K562 (cell line): ENCODE data around the gene SNCG. TPM values are rescaled to one million over a fixed set of nuclear protein-coding genes. Genes with fewer than 3 reads are reported as not detected.

Source experiments
- ATAC-seq: fragments of 200-7000 bp; cut with Tn5 transposase; 3 replicates; pipeline ENCODE4 v1.9.1; 2020; ENCODE audit warnings: moderate library complexity
- BruUV-seq: library from RNA; stranded (reverse); fragments of 400-500 nt; replicated peaks from 2 replicates; lab custom pipeline; 2021; lab: Mats Ljungman, UMichigan
- CTCF ChIA-PET: fragments of 300-600 bp; formaldehyde crosslinking; extraction: SDS; loops from one replicate; lab custom pipeline; 2021; ENCODE audit warnings: low intra/inter-chr PET ratio; lab: Yijun Ruan, JAX
- POLR2A ChIA-PET: fragments of 300-600, 350-650 bp; sonication (Branson Sonifier 250); formaldehyde crosslinking; extraction: SDS; loops from one replicate; lab custom pipeline; 2021; ENCODE audit warnings: antibody characterized with exemption, inconsistent platforms; lab: Yijun Ruan, JAX
- DNase-seq, 4 experiments: peaks; one replicate each; pipeline versions ENCODE4 v3.0.0 to v3.0.0-alpha.2; 2011 to 2018; ENCODE audit warnings: low spot score in 3 of 4, mixed read lengths in 3 of 4; ENCODE audit errors: extremely low read depth in 1 of 4
- FAIRE-seq: peaks from 2 replicates; lab custom pipeline; 2011; peaks lifted over from hg19 to GRCh38; lab: Jason Lieb, UNC
- H2AFZ ChIP-seq: 2 replicates; pipeline ENCODE4 v1.6.0; 2011; ENCODE audit warnings: low read depth, low read length, control low read depth, inconsistent platforms
- H3K27ac ChIP-seq: fragments of 200-600 bp; 3 replicates; pipeline ENCODE4 v1.8.0; 2011; ENCODE audit warnings: low read depth, mild to moderate bottlenecking, control low read depth, inconsistent platforms, low read length, moderate library complexity, mixed read lengths; ENCODE audit errors: extremely low read depth
- H3K27me3 ChIP-seq, 2 experiments: fragments of 300-600 bp in 1 of 2; 2 replicates in 1 of 2; 3 replicates in 1 of 2; pipeline versions ENCODE4 v1.6.0 to v1.8.0; 2011; ENCODE audit warnings: inconsistent platforms in 2 of 2, low read length in 2 of 2, mild to moderate bottlenecking in 1 of 2, mixed read lengths in 1 of 2, moderate library complexity in 1 of 2; ENCODE audit not compliant: control insufficient read depth in 2 of 2, insufficient read depth in 2 of 2
- H3K36me3 ChIP-seq: fragments of 300-600 bp; 3 replicates; pipeline ENCODE4 v1.8.0; 2011; ENCODE audit warnings: mild to moderate bottlenecking, low read length, inconsistent platforms; ENCODE audit not compliant: control insufficient read depth, insufficient read depth
- H3K4me1 ChIP-seq, 2 experiments: fragments of 200-600 bp in 1 of 2; replicated peaks in 1 of 2; 2 replicates in 1 of 2; 3 replicates in 1 of 2; pipeline versions ENCODE4 v1.5.1 to v1.8.0; 2011; ENCODE audit warnings: inconsistent platforms in 2 of 2, low read length in 2 of 2, mild to moderate bottlenecking in 1 of 2, mixed read lengths in 1 of 2, moderate library complexity in 1 of 2; ENCODE audit not compliant: control insufficient read depth in 2 of 2, insufficient read depth in 2 of 2
- H3K4me2 ChIP-seq: 2 replicates; pipeline ENCODE4 v1.6.1; 2011; ENCODE audit warnings: low read length, control low read depth, inconsistent platforms, mixed read lengths; ENCODE audit not compliant: insufficient read depth
- H3K4me3 ChIP-seq: fragments of 200-600 bp; sonication (generic), shearing (Covaris generic); 2 replicates; pipeline ENCODE4 v1.5.1; 2016; ENCODE audit warnings: control low read depth, inconsistent platforms
- H3K79me2 ChIP-seq: fragments of 200-600 bp; 3 replicates; pipeline ENCODE4 v1.8.0; 2011; ENCODE audit warnings: low read length, inconsistent platforms; ENCODE audit not compliant: control insufficient read depth, insufficient read depth
- H3K9ac ChIP-seq, 2 experiments: 2 replicates each; pipeline versions ENCODE4 v1.6.0 to v1.6.1; 2011; ENCODE audit warnings: low read depth in 2 of 2, low read length in 2 of 2, control low read depth in 1 of 2, inconsistent platforms in 1 of 2, mild to moderate bottlenecking in 1 of 2, mixed read lengths in 1 of 2; ENCODE audit not compliant: insufficient read depth in 1 of 2
- H3K9me1 ChIP-seq: one replicate; pipeline ENCODE4 v1.6.0; 2011; ENCODE audit warnings: inconsistent platforms, mild to moderate bottlenecking, low read length, moderate library complexity; ENCODE audit not compliant: control insufficient read depth, insufficient read depth
- H3K9me3 ChIP-seq: replicated peaks from 2 replicates; pipeline ENCODE4 v1.5.1; 2011; ENCODE audit warnings: low read depth, low read length, inconsistent platforms; ENCODE audit not compliant: control insufficient read depth, insufficient read depth
- H4K20me1 ChIP-seq: replicated peaks from 2 replicates; pipeline ENCODE4 v1.6.1; 2011; ENCODE audit warnings: low read length, inconsistent platforms, mixed read lengths; ENCODE audit not compliant: control insufficient read depth, insufficient read depth
- CEBPG ChIP-seq, 3 experiments: fragments of 200-800 bp in 1 of 3; sonication (Bioruptor generic) in 1 of 3; sonication (generic) in 1 of 3; formaldehyde crosslinking in 1 of 3; IDR thresholded peaks in 2 of 3; conservative IDR thresholded peaks in 1 of 3; 2 replicates each; pipeline versions ENCODE4 v1.6.1 to v1.8.0; 2016 to 2022; ENCODE audit warnings: missing compliant biosample characterization in 2 of 3, missing genetic modification characterization in 2 of 3, mild to moderate bottlenecking in 1 of 3, missing genetic modification reagents in 1 of 3
- FUS ChIP-seq: fragments of 200-400 bp; formaldehyde crosslinking; optimal IDR thresholded peaks from 2 replicates; pipeline ENCODE3; 2017; ENCODE audit warnings: low read depth, low read length
- GMEB1 ChIP-seq: fragments of 250-450 bp; sonication (Bioruptor Pico); IDR thresholded peaks from 2 replicates; pipeline ENCODE4 v1.4.0; 2020; ENCODE audit warnings: mild to moderate bottlenecking
- HEY1 ChIP-seq: fragments of 250-450 bp; sonication (Bioruptor Pico); IDR thresholded peaks from 2 replicates; pipeline ENCODE4 v1.5.0; 2020; ENCODE audit warnings: mild to moderate bottlenecking, moderate library complexity, borderline replicate concordance
- JUND ChIP-seq, 2 experiments: IDR thresholded peaks; 2 replicates in 1 of 2; 3 replicates in 1 of 2; pipeline ENCODE4 v1.6.1; 2011; ENCODE audit warnings: borderline replicate concordance in 2 of 2, low read depth in 2 of 2, low read length in 2 of 2, improper control_type of control experiment in 1 of 2, missing biosample characterization in 1 of 2, missing genetic modification characterization in 1 of 2, missing genetic modification reagents in 1 of 2
- L3MBTL2 ChIP-seq: fragments of 450-650 bp; IDR thresholded peaks from 2 replicates; pipeline ENCODE4 v1.6.1; 2016; ENCODE audit warnings: mild to moderate bottlenecking, moderate library complexity
- PHF8 ChIP-seq: fragments of 200-600 bp; sonication (generic); IDR thresholded peaks from 2 replicates; pipeline ENCODE4 v1.6.1; 2012; ENCODE audit warnings: mixed run types, mild to moderate bottlenecking, inconsistent platforms, low read length, moderate library complexity, borderline replicate concordance
- POLR2B ChIP-seq: fragments of 450-650 bp; IDR thresholded peaks from 2 replicates; pipeline ENCODE4 v1.6.1; 2018; ENCODE audit warnings: low read depth; ENCODE audit not compliant: partially characterized antibody
- RBFOX2 ChIP-seq: fragments of 200-400 bp; formaldehyde crosslinking; IDR thresholded peaks from 2 replicates; pipeline ENCODE4 v1.6.1; 2017; ENCODE audit warnings: low read depth, mild to moderate bottlenecking, low read length, moderate library complexity
- SIN3B ChIP-seq: fragments of 450-650 bp; IDR thresholded peaks from 2 replicates; pipeline ENCODE4 v1.6.1; 2017; ENCODE audit warnings: low read depth, mild to moderate bottlenecking, moderate library complexity
- SOX6 ChIP-seq: fragments of 450-650 bp; IDR thresholded peaks from 2 replicates; pipeline ENCODE4 v1.6.1; 2014; ENCODE audit warnings: mild to moderate bottlenecking
- WGBS: fragments of 100-300 bp; shearing (Covaris generic); methylation state at CpG from one replicate; pipeline ENCODE4 v1.1.6; 2016; ENCODE audit warnings: low coverage, mixed read lengths; ENCODE audit not compliant: insufficient coverage; ENCODE audit errors: missing lambda C conversion rate; 5-methylcytosine and 5-hydroxymethylcytosine counted together
- in situ Hi-C: fragments of 300-500 bp; cut with MboI; formaldehyde crosslinking; loops from 4 replicates; pipeline ENCODE4 v1.15.0; 2018; ENCODE audit warnings: inconsistent platforms, mixed read lengths
- intact Hi-C: fragments of 100-400 bp; cut with micrococcal nuclease; formaldehyde crosslinking; loops from 2 replicates; pipeline ENCODE4 v1.14.2; 2022
- polyA plus RNA-seq, 8 experiments: library from polyadenylated mRNA; depleted of rRNA in 4 of 8; stranded (reverse) in 5 of 8; unstranded in 3 of 8; fragments of >200 nt; fragmentation: Nextera tagmentation in 2 of 8; fragmentation: Illumina TruSeq in 1 of 8; extraction: Ambion mirVana in 2 of 8; extraction: Trizol in 1 of 8; gene quantifications; 2 replicates each; pipeline versions ENCODE4 v1.2.1 to v1.2.3, GENCODE V29; 2011 to 2014; ENCODE audit warnings: inconsistent platforms in 1 of 8, missing spikeins in 1 of 8
- total RNA-seq, 7 experiments: library from RNA; depleted of rRNA in 6 of 7; stranded (reverse); fragments of >200 nt in 6 of 7; fragmentation: Illumina TruSeq in 2 of 7; extraction: Trizol in 2 of 7; gene quantifications; 2 replicates each; pipeline versions ENCODE4 v1.2.1 to v1.2.3, GENCODE V29; 2011 to 2021; ENCODE audit warnings: low replicate concordance in 1 of 7
- TF ChIP-seq, protein P1 (sequence below): sonication (generic); formaldehyde crosslinking; IDR thresholded peaks from 2 replicates; pipeline ENCODE4 v1.8.1; 2023; ENCODE audit warnings: mild to moderate bottlenecking, missing genetic modification reagents
- TF ChIP-seq, protein P2 (sequence below): sonication (generic); formaldehyde crosslinking; IDR thresholded peaks from 2 replicates; pipeline ENCODE4 v1.8.1; 2022; ENCODE audit warnings: missing genetic modification reagents

SNCG gene
- total and polyA plus RNA-seq, 9 of the 15 experiments (the other 6 are each of a cell fraction or from before 2014, with no cell fraction given), result 9.8 to 146 (median 93.6) TPM

GRCh38 chr10:86981020-86981419, 22.6 kb downstream of the SNCG start (continued):
- TF ChIP-seq JUND (IDR thresholded peaks at IDR 0.05; ENCODE audit: borderline replicate concordance, low read depth, low read length) (peak; percentile 35; the same call in 1 of the 2 replicates), JUND (tag; IDR thresholded peaks at IDR 0.05; ENCODE audit: borderline replicate concordance, low read depth, low read length) (peak; percentile 47; the same call in 1 of the 3 replicates), CEBPG (CRISPR knock-in tag; IDR thresholded peaks at IDR 0.05) (peak; percentile 55; the same call in 1 of the 2 replicates), CEBPG (tag; conservative IDR thresholded peaks at IDR 0.05 in 1 of 2, IDR thresholded peaks at IDR 0.05 in 1 of 2) (peak in 1 of 2 experiments; percentile 66; a peak in 2 of 4 replicates), L3MBTL2 (peak; percentile 55; the same call in 1 of the 2 replicates), PHF8 (peak; percentile 23; the same call in 1 of the 2 replicates), POLR2B (peak; percentile 43), RBFOX2 (peak; percentile 47; the same call in 1 of the 2 replicates)

GRCh38 chr10:86981716-86982115, 23.3 kb downstream of the SNCG start:
- Histone ChIP-seq H3K36me3 (no peaks in the 10 kb centered on the region), H2AFZ (peak overlapping the region; percentile 85), H3K27me3 (no peaks in the 10 kb centered on the region), H3K9me1 (no peaks in the 10 kb centered on the region), H3K4me3 (peak overlapping the region; percentile 11; the same call in 1 of the 2 replicates), H3K9ac (peak overlapping the region in 1 of 2 experiments; percentile 25; a peak in 1 of 4 replicates), H3K9me3 (no peaks in the 10 kb centered on the region), H3K27ac (peak overlapping the region; percentile 41; the same call in 1 of the 3 replicates), H4K20me1 (no peaks in the 10 kb centered on the region), H3K79me2 (no peaks in the 10 kb centered on the region), H3K4me1 (peaks cover 6 to 10% of the 10 kb centered on the region in 2 experiments; a peak in 2 of 5 replicates), H3K4me2 (peak overlapping the region; percentile 58)
- peak; percentile 47 for ATAC-seq
- intact Hi-C loops, result no loop called here
- peak; percentile 61 for FAIRE-seq
- in situ Hi-C loops, result no loop called here
- no peak for DNase-seq
- 21% methylated on average over 5 of the region's 5 CpGs for WGBS
- TF ChIP-seq, protein P1, sequence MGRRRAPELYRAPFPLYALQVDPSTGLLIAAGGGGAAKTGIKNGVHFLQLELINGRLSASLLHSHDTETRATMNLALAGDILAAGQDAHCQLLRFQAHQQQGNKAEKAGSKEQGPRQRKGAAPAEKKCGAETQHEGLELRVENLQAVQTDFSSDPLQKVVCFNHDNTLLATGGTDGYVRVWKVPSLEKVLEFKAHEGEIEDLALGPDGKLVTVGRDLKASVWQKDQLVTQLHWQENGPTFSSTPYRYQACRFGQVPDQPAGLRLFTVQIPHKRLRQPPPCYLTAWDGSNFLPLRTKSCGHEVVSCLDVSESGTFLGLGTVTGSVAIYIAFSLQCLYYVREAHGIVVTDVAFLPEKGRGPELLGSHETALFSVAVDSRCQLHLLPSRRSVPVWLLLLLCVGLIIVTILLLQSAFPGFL (CRISPR knock-in tag), result no peak
- no peak for TF ChIP-seq SOX6
- TF ChIP-seq SIN3B, result no peak
- TF ChIP-seq, protein P2, sequence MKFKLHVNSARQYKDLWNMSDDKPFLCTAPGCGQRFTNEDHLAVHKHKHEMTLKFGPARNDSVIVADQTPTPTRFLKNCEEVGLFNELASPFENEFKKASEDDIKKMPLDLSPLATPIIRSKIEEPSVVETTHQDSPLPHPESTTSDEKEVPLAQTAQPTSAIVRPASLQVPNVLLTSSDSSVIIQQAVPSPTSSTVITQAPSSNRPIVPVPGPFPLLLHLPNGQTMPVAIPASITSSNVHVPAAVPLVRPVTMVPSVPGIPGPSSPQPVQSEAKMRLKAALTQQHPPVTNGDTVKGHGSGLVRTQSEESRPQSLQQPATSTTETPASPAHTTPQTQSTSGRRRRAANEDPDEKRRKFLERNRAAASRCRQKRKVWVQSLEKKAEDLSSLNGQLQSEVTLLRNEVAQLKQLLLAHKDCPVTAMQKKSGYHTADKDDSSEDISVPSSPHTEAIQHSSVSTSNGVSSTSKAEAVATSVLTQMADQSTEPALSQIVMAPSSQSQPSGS, result no peak
- TF ChIP-seq FUS, result no peak
- no peak for TF ChIP-seq GMEB1
- no peak for TF ChIP-seq HEY1 (CRISPR knock-in tag)
- CTCF ChIA-PET, result interaction anchor here (0.5 kb wide), 1 partner anchor 184 kb away, joined by 3 read pairs; no protein-coding TSS in a partner anchor
- BruUV-seq, result no TSS peak
- POLR2A ChIA-PET, result interaction anchor here (0.8 kb wide), 1 partner anchor 12 kb away, joined by 4 read pairs; no protein-coding TSS in a partner anchor
